ENCODE data around the gene ABCB1.
"Not testable (repeated sequence)": the region's sequence is repeated elsewhere in the genome, so short reads cannot be mapped to it uniquely, and the experiment has no call there.

ABCB1 gene

DNA sequence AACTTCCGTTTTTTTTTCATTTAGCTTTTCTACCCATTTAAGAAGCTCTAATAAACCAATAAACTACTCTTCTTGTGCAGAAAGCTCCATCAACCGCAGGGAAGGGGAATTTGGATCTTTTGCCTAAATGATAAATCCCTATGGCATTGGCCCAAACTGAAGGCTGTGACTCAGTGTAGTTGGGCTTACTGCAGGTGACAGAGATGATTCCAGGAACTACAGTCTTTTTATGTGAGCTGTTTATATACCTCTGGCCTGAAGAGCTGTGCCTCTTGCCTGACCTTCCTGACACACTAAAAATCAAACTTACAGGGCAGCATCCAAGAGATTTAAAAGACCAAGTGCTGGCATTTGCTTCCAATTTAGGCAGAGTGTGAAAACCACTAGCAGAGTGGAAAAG, 25.2 kb downstream of the ABCB1 start:
- no peak overlapping the region for H3K9ac ChIP-seq (ENCODE audit: low read depth, low read length)
- no peaks in the 10 kb centered on the region for H3K9me3 ChIP-seq (ENCODE audit: control insufficient read depth, insufficient read depth, low read length)
- H3K27me3 ChIP-seq (ENCODE audit: control insufficient read depth, insufficient read depth, low read length), result no peaks in the 10 kb centered on the region
- no peaks in the 10 kb centered on the region for H3K36me3 ChIP-seq (ENCODE audit: control insufficient read depth, insufficient read depth, low read length)
- no peak overlapping the region for H3K4me3 ChIP-seq (ENCODE audit: low read depth, low read length)
- H3K4me1 ChIP-seq (ENCODE audit: control insufficient read depth, insufficient read depth, low read length), result no peaks in the 10 kb centered on the region
- H3K27ac ChIP-seq (ENCODE audit: low read depth, low read length), result no peak overlapping the region

DNA sequence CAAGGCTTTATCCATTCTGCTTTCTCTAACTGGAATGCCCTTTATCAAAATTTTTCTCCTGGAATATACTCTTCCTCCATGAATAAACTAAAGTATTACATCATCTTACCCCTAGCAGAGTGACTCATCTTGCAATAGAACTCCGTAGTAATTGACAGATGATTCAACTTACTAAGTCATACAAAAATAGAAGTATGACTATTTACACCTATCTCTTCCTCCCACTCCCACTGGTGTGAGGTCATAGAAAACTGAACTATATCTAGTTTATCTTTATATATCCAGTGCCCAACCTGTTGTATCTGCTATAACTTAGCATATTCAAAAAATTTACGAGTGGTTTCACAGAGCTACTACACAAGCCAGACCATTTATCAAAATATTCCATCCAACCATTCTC, 26.1 kb downstream of the ABCB1 start:
- H3K4me1 ChIP-seq (ENCODE audit: control insufficient read depth, insufficient read depth, low read length), result no peaks in the 10 kb centered on the region
- H3K27me3 ChIP-seq (ENCODE audit: control insufficient read depth, insufficient read depth, low read length), result no peaks in the 10 kb centered on the region
- H3K9ac ChIP-seq (ENCODE audit: low read depth, low read length), result no peak overlapping the region
- H3K27ac ChIP-seq (ENCODE audit: low read depth, low read length), result no peak overlapping the region
- no peak overlapping the region for H3K4me3 ChIP-seq (ENCODE audit: low read depth, low read length)
- no peaks in the 10 kb centered on the region for H3K36me3 ChIP-seq (ENCODE audit: control insufficient read depth, insufficient read depth, low read length)
- no peaks in the 10 kb centered on the region for H3K9me3 ChIP-seq (ENCODE audit: control insufficient read depth, insufficient read depth, low read length)

DNA sequence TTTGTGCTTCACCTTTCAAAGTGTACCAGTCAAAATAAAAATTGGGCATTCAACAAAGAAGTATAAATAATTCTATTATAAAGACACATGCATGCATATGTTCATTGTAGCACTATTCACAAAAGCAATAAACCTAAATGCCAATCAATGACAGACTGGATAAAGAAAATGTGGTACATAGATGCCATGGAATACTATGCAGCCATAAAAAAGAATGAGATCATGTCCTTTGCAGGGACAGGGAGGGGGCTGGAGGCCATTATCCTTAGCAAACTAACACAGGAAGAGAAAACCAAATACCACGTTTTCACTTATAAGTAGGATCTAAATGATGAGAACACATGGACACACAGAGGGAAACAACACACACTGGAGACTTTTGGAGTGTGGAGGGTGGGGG, 28.2 kb downstream of the ABCB1 start:
- H3K9ac ChIP-seq (ENCODE audit: low read depth, low read length); H3K27ac ChIP-seq (ENCODE audit: low read depth, low read length); H3K4me1 ChIP-seq (ENCODE audit: control insufficient read depth, insufficient read depth, low read length); H3K9me3 ChIP-seq (ENCODE audit: control insufficient read depth, insufficient read depth, low read length); H3K36me3 ChIP-seq (ENCODE audit: control insufficient read depth, insufficient read depth, low read length); H3K4me3 ChIP-seq (ENCODE audit: low read depth, low read length); H3K27me3 ChIP-seq (ENCODE audit: control insufficient read depth, insufficient read depth, low read length): not testable (repeated sequence)

DNA sequence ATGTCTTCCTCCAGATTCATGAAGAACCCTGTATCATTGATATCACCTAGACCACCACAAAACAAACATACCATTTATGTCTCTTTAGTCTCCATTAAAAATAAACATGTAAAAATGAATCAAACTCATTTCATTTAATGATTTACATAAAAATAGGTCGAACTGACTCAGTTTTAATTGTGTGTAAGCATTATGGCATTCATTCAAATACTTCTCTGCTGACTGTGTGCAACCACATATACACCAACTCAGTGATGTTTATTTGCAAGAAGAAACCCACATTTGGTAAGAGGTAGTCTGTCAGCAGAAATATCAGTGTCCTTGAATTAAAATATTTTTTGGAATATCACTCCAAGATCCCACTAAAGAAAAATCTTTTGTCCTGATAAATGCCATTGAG, 30.5 kb downstream of the ABCB1 start:
- Histone ChIP-seq H3K27ac (ENCODE audit: low read depth, low read length) (no peak overlapping the region), H3K4me3 (ENCODE audit: low read depth, low read length) (no peak overlapping the region), H3K4me1 (ENCODE audit: control insufficient read depth, insufficient read depth, low read length) (no peaks in the 10 kb centered on the region), H3K27me3 (ENCODE audit: control insufficient read depth, insufficient read depth, low read length) (no peaks in the 10 kb centered on the region), H3K9ac (ENCODE audit: low read depth, low read length) (no peak overlapping the region), H3K36me3 (ENCODE audit: control insufficient read depth, insufficient read depth, low read length) (no peaks in the 10 kb centered on the region), H3K9me3 (ENCODE audit: control insufficient read depth, insufficient read depth, low read length) (no peaks in the 10 kb centered on the region)

DNA sequence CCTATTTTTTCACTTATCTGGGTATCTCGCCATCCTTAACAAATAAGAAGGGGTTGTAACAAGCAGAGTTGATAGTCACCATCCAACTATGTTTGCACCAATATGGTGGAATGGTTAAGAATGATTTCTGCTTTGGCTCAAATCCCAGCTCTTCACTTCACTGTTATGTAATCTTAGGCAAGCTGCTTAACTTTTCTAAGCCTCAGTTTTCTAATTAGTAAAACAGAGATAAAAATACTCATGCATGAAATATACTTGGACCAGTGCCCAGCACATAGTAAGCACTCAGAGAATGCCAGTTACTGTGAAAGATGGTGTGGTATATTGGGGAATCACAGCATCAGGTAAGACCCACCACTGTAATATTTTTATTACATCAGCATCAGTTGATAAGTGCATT, 33.6 kb downstream of the ABCB1 start:
- Histone ChIP-seq H3K9ac (ENCODE audit: low read depth, low read length) (no peak overlapping the region), H3K4me3 (ENCODE audit: low read depth, low read length) (no peak overlapping the region), H3K9me3 (ENCODE audit: control insufficient read depth, insufficient read depth, low read length) (no peaks in the 10 kb centered on the region), H3K27me3 (ENCODE audit: control insufficient read depth, insufficient read depth, low read length) (no peaks in the 10 kb centered on the region), H3K36me3 (ENCODE audit: control insufficient read depth, insufficient read depth, low read length) (no peaks in the 10 kb centered on the region), H3K27ac (ENCODE audit: low read depth, low read length) (no peak overlapping the region), H3K4me1 (ENCODE audit: control insufficient read depth, insufficient read depth, low read length) (peaks cover 3% of the 10 kb centered on the region; the same call in 1 of the 2 replicates)

DNA sequence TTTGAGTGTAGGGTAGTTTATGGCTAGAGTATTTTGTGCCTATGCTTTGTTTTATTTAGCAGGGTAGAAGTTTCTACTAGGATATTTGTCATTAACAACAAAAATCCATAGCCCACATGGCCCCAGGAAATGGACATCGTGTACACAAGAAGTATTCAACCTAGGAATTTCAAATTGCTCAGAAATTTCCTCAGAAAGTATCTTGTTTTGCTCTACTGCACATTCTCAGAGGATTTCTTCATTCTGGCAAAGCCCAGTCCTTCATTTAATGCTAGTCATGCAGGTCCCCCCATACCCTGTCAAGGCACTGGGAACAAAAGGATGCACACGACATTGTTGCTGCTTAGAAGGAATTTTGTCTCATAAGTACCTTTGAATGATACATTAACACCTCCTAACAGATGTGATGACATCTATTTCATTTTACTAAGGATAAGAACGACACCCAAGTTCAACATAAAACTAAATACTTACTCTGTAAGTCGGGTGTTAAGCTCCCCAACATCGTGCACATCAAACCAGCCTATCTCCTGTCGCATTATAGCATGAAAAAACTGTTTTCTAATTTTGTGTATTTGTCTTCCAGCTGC, 34.3 kb downstream of the ABCB1 start:
- Histone ChIP-seq H3K27me3 (ENCODE audit: control insufficient read depth, insufficient read depth, low read length) (no peaks in the 10 kb centered on the region), H3K9me3 (ENCODE audit: control insufficient read depth, insufficient read depth, low read length) (no peaks in the 10 kb centered on the region), H3K4me3 (ENCODE audit: low read depth, low read length) (no peak overlapping the region), H3K4me1 (ENCODE audit: control insufficient read depth, insufficient read depth, low read length) (peaks cover 6% of the 10 kb centered on the region), H3K36me3 (ENCODE audit: control insufficient read depth, insufficient read depth, low read length) (no peaks in the 10 kb centered on the region), H3K27ac (ENCODE audit: low read depth, low read length) (no peak overlapping the region), H3K9ac (ENCODE audit: low read depth, low read length) (no peak overlapping the region)

DNA sequence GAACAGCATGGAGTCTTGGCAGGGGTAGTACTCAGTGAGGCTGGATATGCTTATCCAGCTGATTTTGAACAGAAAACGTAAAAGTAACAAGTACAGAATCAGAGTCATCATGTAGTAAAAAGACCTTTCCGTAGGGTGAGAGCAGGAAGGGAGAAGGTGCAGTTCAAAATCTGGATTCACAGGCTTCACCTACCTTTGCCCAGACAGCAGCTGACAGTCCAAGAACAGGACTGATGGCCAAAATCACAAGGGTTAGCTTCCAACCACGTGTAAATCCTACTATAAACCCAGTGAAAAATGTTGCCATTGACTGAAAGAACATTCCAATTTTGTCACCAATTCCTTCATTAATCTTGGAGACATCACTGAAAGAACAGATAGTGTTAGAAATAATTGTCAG, 34.8 kb downstream of the ABCB1 start:
- Histone ChIP-seq H3K4me1 (ENCODE audit: control insufficient read depth, insufficient read depth, low read length) (peaks cover 11% of the 10 kb centered on the region), H3K27ac (ENCODE audit: low read depth, low read length) (no peak overlapping the region), H3K27me3 (ENCODE audit: control insufficient read depth, insufficient read depth, low read length) (no peaks in the 10 kb centered on the region), H3K36me3 (ENCODE audit: control insufficient read depth, insufficient read depth, low read length) (no peaks in the 10 kb centered on the region), H3K9me3 (ENCODE audit: control insufficient read depth, insufficient read depth, low read length) (no peaks in the 10 kb centered on the region), H3K4me3 (ENCODE audit: low read depth, low read length) (no peak overlapping the region), H3K9ac (ENCODE audit: low read depth, low read length) (no peak overlapping the region)

DNA sequence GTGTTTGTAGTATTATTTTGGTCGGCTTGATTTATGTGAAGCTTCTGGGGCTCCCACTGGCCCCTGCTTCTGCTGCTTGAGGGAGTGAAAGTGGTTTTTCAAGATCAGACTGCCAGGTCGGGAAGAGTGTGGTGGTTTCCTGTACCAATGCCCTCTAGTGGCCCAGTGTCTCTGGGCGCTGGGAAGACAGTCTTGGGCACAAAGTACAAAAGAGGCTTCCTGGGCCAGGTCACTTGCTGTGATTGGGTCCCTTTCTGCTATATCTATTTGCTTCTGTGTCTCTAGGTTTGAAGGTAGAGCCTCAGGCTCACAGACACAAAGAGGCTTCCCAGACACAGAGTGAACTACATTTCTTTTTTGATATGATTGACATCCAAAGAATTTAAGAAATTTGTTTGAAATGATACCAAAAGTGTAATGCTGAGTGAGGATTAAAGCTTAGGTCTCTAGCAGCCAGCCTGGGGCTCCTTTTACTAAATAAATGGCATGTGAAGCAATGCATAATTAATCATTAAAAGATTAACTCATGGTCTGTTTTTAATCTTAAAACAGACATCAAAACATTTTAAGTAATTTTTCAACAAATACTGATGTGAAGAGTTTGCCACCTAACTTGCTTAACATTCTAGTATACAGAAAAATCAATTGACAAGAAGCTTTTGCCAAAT, 36.3 kb downstream of the ABCB1 start:
- H3K4me1 ChIP-seq (ENCODE audit: control insufficient read depth, insufficient read depth, low read length), result peaks cover 26% of the 10 kb centered on the region
- no peaks in the 10 kb centered on the region for H3K9me3 ChIP-seq (ENCODE audit: control insufficient read depth, insufficient read depth, low read length)
- no peaks in the 10 kb centered on the region for H3K27me3 ChIP-seq (ENCODE audit: control insufficient read depth, insufficient read depth, low read length)
- no peaks in the 10 kb centered on the region for H3K36me3 ChIP-seq (ENCODE audit: control insufficient read depth, insufficient read depth, low read length)
- no peak overlapping the region for H3K9ac ChIP-seq (ENCODE audit: low read depth, low read length)
- H3K4me3 ChIP-seq (ENCODE audit: low read depth, low read length), result no peak overlapping the region
- H3K27ac ChIP-seq (ENCODE audit: low read depth, low read length), result no peak overlapping the region

DNA sequence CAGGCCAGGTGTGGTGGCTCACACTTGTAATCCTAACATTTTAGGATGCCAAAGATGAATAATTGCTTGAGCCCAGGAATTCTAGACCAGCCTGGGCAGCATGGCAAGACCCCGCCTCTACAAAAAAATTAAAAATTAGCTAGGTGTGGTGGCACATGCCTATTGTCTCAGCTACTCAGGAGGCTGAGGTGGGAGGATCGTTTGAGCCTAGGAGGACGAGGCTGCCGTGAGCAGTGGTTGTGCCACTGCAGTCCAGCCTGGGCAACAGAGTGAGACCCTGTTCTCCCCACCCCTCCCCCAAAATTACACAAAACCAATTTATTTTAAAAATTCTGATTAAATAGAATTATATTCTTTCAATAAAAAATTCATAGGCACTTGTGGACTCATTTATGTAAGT, 39.0 kb downstream of the ABCB1 start:
- no peak overlapping the region for H3K9ac ChIP-seq (ENCODE audit: low read depth, low read length)
- peak overlapping the region; percentile 64 for H3K27ac ChIP-seq (ENCODE audit: low read depth, low read length)
- no peaks in the 10 kb centered on the region for H3K9me3 ChIP-seq (ENCODE audit: control insufficient read depth, insufficient read depth, low read length)
- H3K4me3 ChIP-seq (ENCODE audit: low read depth, low read length), result no peak overlapping the region
- H3K4me1 ChIP-seq (ENCODE audit: control insufficient read depth, insufficient read depth, low read length), result peaks cover 27% of the 10 kb centered on the region
- H3K27me3 ChIP-seq (ENCODE audit: control insufficient read depth, insufficient read depth, low read length), result no peaks in the 10 kb centered on the region
- H3K36me3 ChIP-seq (ENCODE audit: control insufficient read depth, insufficient read depth, low read length), result no peaks in the 10 kb centered on the region

DNA sequence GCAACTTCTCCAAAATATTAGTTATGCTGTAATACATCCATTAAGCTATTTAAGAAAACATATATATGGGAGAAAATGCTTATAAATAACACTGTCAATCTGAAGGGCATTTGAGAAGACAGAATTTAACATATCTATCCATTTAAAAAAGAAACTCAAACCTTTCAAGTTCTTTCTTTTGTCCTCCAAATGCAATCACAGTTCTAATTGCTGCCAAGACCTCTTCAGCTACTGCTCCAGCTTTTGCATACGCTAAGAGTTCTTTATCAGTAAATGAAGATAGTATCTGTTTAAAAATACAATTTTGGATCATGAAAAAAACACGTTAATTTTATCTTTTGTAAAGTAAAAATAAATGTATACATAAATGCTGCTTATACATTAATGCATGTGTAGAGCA, 39.6 kb downstream of the ABCB1 start:
- H3K9ac ChIP-seq (ENCODE audit: low read depth, low read length), result no peak overlapping the region
- H3K36me3 ChIP-seq (ENCODE audit: control insufficient read depth, insufficient read depth, low read length), result no peaks in the 10 kb centered on the region
- H3K4me3 ChIP-seq (ENCODE audit: low read depth, low read length), result peak overlapping the region; percentile 32; the same call in 1 of the 2 replicates
- H3K27me3 ChIP-seq (ENCODE audit: control insufficient read depth, insufficient read depth, low read length), result no peaks in the 10 kb centered on the region
- H3K4me1 ChIP-seq (ENCODE audit: control insufficient read depth, insufficient read depth, low read length), result peaks cover 27% of the 10 kb centered on the region
- H3K9me3 ChIP-seq (ENCODE audit: control insufficient read depth, insufficient read depth, low read length), result no peaks in the 10 kb centered on the region
- H3K27ac ChIP-seq (ENCODE audit: low read depth, low read length), result peak overlapping the region; percentile 64

DNA sequence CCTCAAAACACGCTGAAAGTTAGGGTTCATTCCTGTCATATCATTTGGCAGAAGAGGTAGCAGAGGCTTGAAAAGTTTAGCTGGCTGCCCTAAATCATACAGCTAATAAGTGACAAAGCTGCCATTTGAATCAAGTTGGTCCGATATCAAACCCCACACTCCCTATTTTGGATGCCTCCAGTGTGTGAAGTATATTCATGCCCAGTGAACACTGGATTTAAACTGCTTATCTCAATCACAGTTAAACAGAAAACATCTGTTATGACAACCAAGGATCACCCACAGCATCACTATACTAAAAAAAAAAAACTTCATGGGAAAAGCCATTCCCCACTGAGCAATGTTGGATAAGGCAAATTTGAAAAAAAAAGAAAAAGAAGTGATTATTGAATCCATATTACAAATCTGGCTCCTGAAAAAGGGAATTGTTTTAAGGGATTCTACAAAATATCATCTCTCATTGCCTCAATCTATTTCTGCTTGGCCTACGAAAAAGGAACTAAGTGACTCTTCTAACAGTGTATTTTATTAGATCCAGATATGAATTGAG, 48.3 kb downstream of the ABCB1 start:
- Histone ChIP-seq H3K36me3 (ENCODE audit: control insufficient read depth, insufficient read depth, low read length) (no peaks in the 10 kb centered on the region), H3K27ac (ENCODE audit: low read depth, low read length) (no peak overlapping the region), H3K4me3 (ENCODE audit: low read depth, low read length) (no peak overlapping the region), H3K27me3 (ENCODE audit: control insufficient read depth, insufficient read depth, low read length) (no peaks in the 10 kb centered on the region), H3K4me1 (ENCODE audit: control insufficient read depth, insufficient read depth, low read length) (no peaks in the 10 kb centered on the region), H3K9me3 (ENCODE audit: control insufficient read depth, insufficient read depth, low read length) (no peaks in the 10 kb centered on the region), H3K9ac (ENCODE audit: low read depth, low read length) (no peak overlapping the region)
